ENCODE results near the gene CTDSP2. TPM values are rescaled to one million over a fixed set of nuclear protein-coding genes. Genes with fewer than 3 reads are reported as not detected.

The CTDSP2 gene
- total and polyA plus RNA-seq, 10 of the 15 experiments (the other 5 are each of a cell fraction or from before 2014, with no cell fraction given) = 17.3 to 98.2 (median 54.1) TPM

- in situ Hi-C loops (cut with MboI) (no loop called here), intact Hi-C loops (cut with micrococcal nuclease; ENCODE audit: unreplicated experiment) (no loop called here)
- peaks cover 8% of the 10 kb centered on the region for H4K20me1 ChIP-seq (ENCODE audit: control insufficient read depth, insufficient read depth)
- no peak overlapping the region for H2AFZ ChIP-seq (ENCODE audit: control insufficient read depth, low read depth, low read length)
- TF ChIP-seq, protein P1, sequence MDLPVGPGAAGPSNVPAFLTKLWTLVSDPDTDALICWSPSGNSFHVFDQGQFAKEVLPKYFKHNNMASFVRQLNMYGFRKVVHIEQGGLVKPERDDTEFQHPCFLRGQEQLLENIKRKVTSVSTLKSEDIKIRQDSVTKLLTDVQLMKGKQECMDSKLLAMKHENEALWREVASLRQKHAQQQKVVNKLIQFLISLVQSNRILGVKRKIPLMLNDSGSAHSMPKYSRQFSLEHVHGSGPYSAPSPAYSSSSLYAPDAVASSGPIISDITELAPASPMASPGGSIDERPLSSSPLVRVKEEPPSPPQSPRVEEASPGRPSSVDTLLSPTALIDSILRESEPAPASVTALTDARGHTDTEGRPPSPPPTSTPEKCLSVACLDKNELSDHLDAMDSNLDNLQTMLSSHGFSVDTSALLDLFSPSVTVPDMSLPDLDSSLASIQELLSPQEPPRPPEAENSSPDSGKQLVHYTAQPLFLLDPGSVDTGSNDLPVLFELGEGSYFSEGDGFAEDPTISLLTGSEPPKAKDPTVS (IDR thresholded peaks at IDR 0.05; ENCODE audit: low read depth, low read length) = no peak
- TF ChIP-seq KAT2A (conservative IDR thresholded peaks at IDR 0.05; ENCODE audit: control insufficient read depth, low read depth, low read length) (no peak), EED (IDR thresholded peaks at IDR 0.05; ENCODE audit: low read depth) (no peak), JUNB (IDR thresholded peaks at IDR 0.05) (no peak), SMAD5 (IDR thresholded peaks at IDR 0.05; ENCODE audit: low read depth) (no peak), PAX8 (IDR thresholded peaks at IDR 0.05) (no peak), DPF2 (IDR thresholded peaks at IDR 0.05) (no peak)
- TF ChIP-seq, protein P2, sequence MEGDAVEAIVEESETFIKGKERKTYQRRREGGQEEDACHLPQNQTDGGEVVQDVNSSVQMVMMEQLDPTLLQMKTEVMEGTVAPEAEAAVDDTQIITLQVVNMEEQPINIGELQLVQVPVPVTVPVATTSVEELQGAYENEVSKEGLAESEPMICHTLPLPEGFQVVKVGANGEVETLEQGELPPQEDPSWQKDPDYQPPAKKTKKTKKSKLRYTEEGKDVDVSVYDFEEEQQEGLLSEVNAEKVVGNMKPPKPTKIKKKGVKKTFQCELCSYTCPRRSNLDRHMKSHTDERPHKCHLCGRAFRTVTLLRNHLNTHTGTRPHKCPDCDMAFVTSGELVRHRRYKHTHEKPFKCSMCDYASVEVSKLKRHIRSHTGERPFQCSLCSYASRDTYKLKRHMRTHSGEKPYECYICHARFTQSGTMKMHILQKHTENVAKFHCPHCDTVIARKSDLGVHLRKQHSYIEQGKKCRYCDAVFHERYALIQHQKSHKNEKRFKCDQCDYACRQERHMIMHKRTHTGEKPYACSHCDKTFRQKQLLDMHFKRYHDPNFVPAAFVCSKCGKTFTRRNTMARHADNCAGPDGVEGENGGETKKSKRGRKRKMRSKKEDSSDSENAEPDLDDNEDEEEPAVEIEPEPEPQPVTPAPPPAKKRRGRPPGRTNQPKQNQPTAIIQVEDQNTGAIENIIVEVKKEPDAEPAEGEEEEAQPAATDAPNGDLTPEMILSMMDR (IDR thresholded peaks at IDR 0.05 in 2 of 3, conservative IDR thresholded peaks at IDR 0.05 in 1 of 3; ENCODE audit: control insufficient read depth in 2 of 3, extremely low read depth in 1 of 3, insufficient read depth in 1 of 3, low read depth in 3 of 3, low read length in 3 of 3) = no peak
- FAIRE-seq (no peak), ATAC-seq (no peak), DNase-seq (ENCODE audit: low read depth, low spot score) (no peak)
- WGBS (ENCODE audit: insufficient coverage, insufficient replicate concordance, low lambda C conversion rate, missing lambda C conversion rate) = 94% methylated on average over 5 of the region's 5 CpGs
- peak overlapping the region; percentile 47 for H3K4me2 ChIP-seq (ENCODE audit: control insufficient read depth, insufficient read depth)
- no peak overlapping the region for H3K27ac ChIP-seq (ENCODE audit: control insufficient read depth, insufficient read depth)
- ChIA-PET POLR2A (no interaction called here), SMC1A (ENCODE audit: uncharacterized antibody, unreplicated experiment) (interaction anchor here (1.1 to 17.6 kb wide), 2 partner anchors 8 to 61 kb away, joined by 3 to 416 read pairs; no protein-coding TSS in a partner anchor), RAD21 (ENCODE audit: unreplicated experiment) (interaction anchor here (0.7 to 8.5 kb wide), 2 partner anchors 15 to 62 kb away, joined by 3 to 273 read pairs; no protein-coding TSS in a partner anchor), CTCF (interaction anchor here (0.7 to 0.9 kb wide), 2 partner anchors 11 to 26 kb away, joined by 3 to 4 read pairs; no protein-coding TSS in a partner anchor)
- BruUV-seq (replicated peaks) = no TSS peak
- no peaks in the 10 kb centered on the region for H3K9me3 ChIP-seq (replicated peaks; ENCODE audit: control insufficient read depth, insufficient read depth, low read length)
- no peaks in the 10 kb centered on the region for H3K27me3 ChIP-seq (replicated peaks in 1 of 2; ENCODE audit: control insufficient read depth in 2 of 2, insufficient read depth in 2 of 2, low read length in 1 of 2)
- peak overlapping the region; percentile 20; the same call in 1 of the 2 replicates for H3K4me3 ChIP-seq
- peaks cover 78% of the 10 kb centered on the region for H3K4me1 ChIP-seq (ENCODE audit: control insufficient read depth, insufficient read depth, low read length)
- peaks cover 92% of the 10 kb centered on the region for H3K79me2 ChIP-seq (ENCODE audit: control insufficient read depth, insufficient read depth, low read length)
- no peaks in the 10 kb centered on the region for H3K36me3 ChIP-seq (ENCODE audit: control insufficient read depth in 2 of 2, insufficient read depth in 2 of 2, low read length in 1 of 2)
- no peak overlapping the region for H3K9ac ChIP-seq (ENCODE audit: control insufficient read depth, insufficient read depth, low read length)
Measured at GRCh38 chr12:57839996-57840395, 6.5 kb downstream of the CTDSP2 start.
